ENCODE measurements around the gene CHD5.

DNA sequence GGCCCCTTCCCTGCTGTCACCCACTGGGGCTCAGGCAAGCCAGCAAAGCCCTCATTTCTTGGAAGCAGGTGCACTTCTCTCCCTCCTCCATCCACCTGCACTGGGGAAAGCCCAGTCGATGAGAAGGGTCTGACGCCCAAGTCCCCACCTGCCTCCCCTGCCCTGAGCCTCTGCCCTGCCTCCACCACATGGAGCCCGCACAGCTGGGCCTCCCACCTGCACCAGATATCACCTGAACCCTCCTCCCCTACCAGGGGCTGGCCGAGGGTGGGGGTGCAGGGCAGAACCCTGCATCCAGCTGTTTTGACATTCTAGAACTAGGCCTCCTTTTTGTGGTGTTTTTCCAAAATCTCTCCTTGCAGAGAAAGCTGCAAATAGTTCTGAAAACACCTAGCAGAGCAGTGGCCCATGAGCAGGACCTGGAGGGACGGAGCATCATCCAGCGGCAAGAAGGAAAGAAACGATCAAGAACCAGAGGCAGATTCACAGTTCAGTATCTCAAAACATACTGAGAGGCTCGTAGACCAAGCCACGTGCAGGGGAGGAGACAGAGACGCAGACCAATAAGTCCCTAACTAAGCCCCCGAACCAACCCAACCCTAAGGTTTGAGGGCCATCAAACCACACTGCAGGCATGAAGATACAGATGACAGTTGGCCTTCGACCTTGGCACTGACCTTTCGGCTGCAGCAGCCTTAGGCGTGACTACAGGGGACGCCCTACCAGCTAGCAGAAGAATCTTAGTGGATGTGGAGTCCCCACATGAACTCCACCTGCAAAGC is 16.7 kb downstream of the CHD5 start:
- TF ChIP-seq EZH2 (IDR thresholded peaks at IDR 0.05; ENCODE audit: insufficient read depth, poor library complexity, severe bottlenecking) (no peak), EZH2phosphoT487 (IDR thresholded peaks at IDR 0.05; ENCODE audit: insufficient read depth, low read depth) (no peak)

Measured in GM23248 (cell line).